MM.1S (cell line): ENCODE results near the gene DAZAP1.

Experiments used
- DNase-seq: peaks from one replicate; pipeline ENCODE4 v3.0.0-alpha.2; 2015
- H2AFZ ChIP-seq: fragments of 300-600 bp; sonication (generic); 2 replicates; pipeline ENCODE4 v1.6.0; 2016; ENCODE audit warnings: antibody characterized with exemption, low read length
- H3F3A ChIP-seq: fragments of 300-600 bp; sonication (generic); 2 replicates; pipeline ENCODE4 v1.6.1; 2016; ENCODE audit warnings: mild to moderate bottlenecking, antibody characterized with exemption, low read length, moderate library complexity, mixed read lengths; ENCODE audit not compliant: insufficient read depth
- H3K27ac ChIP-seq: fragments of 300-600 bp; sonication (generic); 2 replicates; pipeline ENCODE4 v1.5.1; 2016; ENCODE audit warnings: mild to moderate bottlenecking, low read length
- H3K27me3 ChIP-seq: fragments of 300-600 bp; sonication (generic); replicated peaks from 2 replicates; pipeline ENCODE4 v1.6.0; 2016; ENCODE audit warnings: low read length; ENCODE audit not compliant: insufficient read depth
- H3K36me3 ChIP-seq: fragments of 300-600 bp; sonication (generic); replicated peaks from 2 replicates; pipeline ENCODE4 v1.6.1; 2016; ENCODE audit warnings: mild to moderate bottlenecking, low read length, mixed read lengths; ENCODE audit not compliant: insufficient read depth
- H3K4me1 ChIP-seq: fragments of 300-600 bp; sonication (generic); 2 replicates; pipeline ENCODE4 v1.6.1; 2016; ENCODE audit warnings: low read length, mixed read lengths
- H3K4me2 ChIP-seq: fragments of 300-600 bp; sonication (generic); 2 replicates; pipeline ENCODE4 v1.6.0; 2016; ENCODE audit warnings: low read depth, low read length
- H3K4me3 ChIP-seq: fragments of 300-600 bp; sonication (generic); 2 replicates; pipeline ENCODE4 v1.5.1; 2016; ENCODE audit warnings: low read length, mixed read lengths
- H3K79me2 ChIP-seq: fragments of 300-600 bp; sonication (generic); 2 replicates; pipeline ENCODE4 v1.6.1; 2016; ENCODE audit warnings: mixed run types, low read length, mixed read lengths
- H3K9ac ChIP-seq: fragments of 300-600 bp; sonication (generic); 2 replicates; pipeline ENCODE4 v1.6.1; 2016; ENCODE audit warnings: low read length, mixed read lengths
- H3K9me2 ChIP-seq: fragments of 300-600 bp; sonication (generic); replicated peaks from 2 replicates; pipeline ENCODE4 v1.6.1; 2016; ENCODE audit warnings: mild to moderate bottlenecking, low read length, mixed read lengths; ENCODE audit not compliant: insufficient read depth
- H3K9me3 ChIP-seq: fragments of 300-600 bp; sonication (generic); replicated peaks from 2 replicates; pipeline ENCODE4 v1.6.1; 2016; ENCODE audit warnings: mild to moderate bottlenecking, low read length, mixed read lengths; ENCODE audit not compliant: insufficient read depth
- H4K20me1 ChIP-seq: fragments of 300-600 bp; sonication (generic); 2 replicates; pipeline ENCODE4 v1.6.1; 2016; ENCODE audit warnings: mild to moderate bottlenecking, low read length, moderate library complexity, mixed read lengths; ENCODE audit not compliant: insufficient read depth
- EZH2 ChIP-seq: fragments of 300-600 bp; sonication (generic); optimal IDR thresholded peaks from 2 replicates; pipeline ENCODE3; 2017; ENCODE audit warnings: low read depth, mild to moderate bottlenecking, antibody characterized with exemption, low read length, mixed read lengths
- EZH2phosphoT487 ChIP-seq: fragments of 300-600 bp; sonication (generic); IDR thresholded peaks from 2 replicates; pipeline ENCODE4 v1.6.1; 2018; ENCODE audit warnings: antibody characterized with exemption, low read length
- TF ChIP-seq, protein P1 (sequence below): fragments of 300-600 bp; sonication (generic); IDR thresholded peaks from 2 replicates; pipeline ENCODE4 v1.5.1; 2016; ENCODE audit warnings: antibody characterized with exemption, low read length, mixed read lengths

The DAZAP1 gene

DNA sequence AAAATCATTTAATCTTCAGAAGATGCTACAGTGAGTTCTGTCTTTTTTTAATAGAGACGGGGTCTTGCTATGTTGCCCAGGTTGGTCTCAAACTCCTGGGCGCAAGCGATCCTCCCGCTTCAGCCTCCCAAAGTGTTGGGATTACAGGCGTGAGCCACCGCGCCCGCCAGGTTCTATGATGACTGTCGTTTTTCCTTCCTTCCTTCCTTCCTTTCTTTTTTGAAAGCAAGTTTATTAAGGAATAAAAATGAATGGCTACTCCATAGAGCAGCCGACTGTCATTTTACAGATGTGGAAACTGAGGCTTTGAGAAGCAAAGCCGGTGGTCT lies 5.5 kb upstream of the DAZAP1 start:
- Histone ChIP-seq H3K9me3 (no peaks in the 10 kb centered on the region), H3K4me3 (peak overlapping the region; percentile 98), H4K20me1 (no peaks in the 10 kb centered on the region), H3K27me3 (peaks cover 12% of the 10 kb centered on the region), H3K9me2 (no peaks in the 10 kb centered on the region), H3K4me1 (peaks cover 7% of the 10 kb centered on the region; the same call in 1 of the 2 replicates), H3K9ac (no peak overlapping the region; the same call in 1 of the 2 replicates), H3K79me2 (peaks cover 12% of the 10 kb centered on the region), H3K36me3 (no peaks in the 10 kb centered on the region), H2AFZ (peak overlapping the region; percentile 94), H3K27ac (no peak overlapping the region), H3K4me2 (peak overlapping the region; percentile 100), H3F3A (peaks cover 15% of the 10 kb centered on the region; the same call in 1 of the 2 replicates)
- TF ChIP-seq, protein P1, sequence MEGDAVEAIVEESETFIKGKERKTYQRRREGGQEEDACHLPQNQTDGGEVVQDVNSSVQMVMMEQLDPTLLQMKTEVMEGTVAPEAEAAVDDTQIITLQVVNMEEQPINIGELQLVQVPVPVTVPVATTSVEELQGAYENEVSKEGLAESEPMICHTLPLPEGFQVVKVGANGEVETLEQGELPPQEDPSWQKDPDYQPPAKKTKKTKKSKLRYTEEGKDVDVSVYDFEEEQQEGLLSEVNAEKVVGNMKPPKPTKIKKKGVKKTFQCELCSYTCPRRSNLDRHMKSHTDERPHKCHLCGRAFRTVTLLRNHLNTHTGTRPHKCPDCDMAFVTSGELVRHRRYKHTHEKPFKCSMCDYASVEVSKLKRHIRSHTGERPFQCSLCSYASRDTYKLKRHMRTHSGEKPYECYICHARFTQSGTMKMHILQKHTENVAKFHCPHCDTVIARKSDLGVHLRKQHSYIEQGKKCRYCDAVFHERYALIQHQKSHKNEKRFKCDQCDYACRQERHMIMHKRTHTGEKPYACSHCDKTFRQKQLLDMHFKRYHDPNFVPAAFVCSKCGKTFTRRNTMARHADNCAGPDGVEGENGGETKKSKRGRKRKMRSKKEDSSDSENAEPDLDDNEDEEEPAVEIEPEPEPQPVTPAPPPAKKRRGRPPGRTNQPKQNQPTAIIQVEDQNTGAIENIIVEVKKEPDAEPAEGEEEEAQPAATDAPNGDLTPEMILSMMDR, result no peak
- no peak for TF ChIP-seq EZH2phosphoT487
- no peak for TF ChIP-seq EZH2
- no peak for DNase-seq

DNA sequence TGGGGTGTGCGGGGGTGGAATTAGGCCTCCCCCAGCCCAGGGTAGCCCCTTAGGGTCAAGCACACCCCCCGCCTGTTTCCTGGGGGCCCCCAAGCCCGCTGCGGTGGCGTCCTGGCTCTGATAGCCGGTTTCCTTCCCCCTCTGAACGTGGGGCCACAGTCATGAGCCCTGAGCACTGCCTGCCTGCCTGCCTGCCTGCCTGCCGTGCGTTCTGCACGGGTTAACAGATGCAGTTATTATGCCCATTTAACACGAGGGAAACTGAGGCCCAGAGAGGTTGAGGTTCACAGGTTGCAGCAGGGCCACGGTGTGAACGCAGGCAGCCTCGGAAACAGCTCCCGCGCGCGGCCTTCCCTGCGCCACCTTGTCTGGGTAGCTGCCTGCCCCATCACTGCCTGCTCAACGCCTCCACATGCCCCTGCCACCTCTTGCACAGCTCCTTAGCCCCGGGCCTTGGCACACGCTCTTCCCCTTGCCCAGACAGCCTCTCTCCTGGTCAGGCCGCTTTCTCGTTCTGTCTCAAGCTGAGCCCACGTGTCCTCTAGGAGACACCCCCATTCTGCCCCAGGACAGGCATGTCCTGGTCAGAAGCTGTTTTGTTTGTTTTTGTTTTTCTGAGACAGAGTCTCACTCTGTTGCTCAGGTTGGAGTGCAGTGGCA lies 4.8 kb upstream of the DAZAP1 start:
- Histone ChIP-seq H3K4me2 (no peak overlapping the region), H3K9ac (no peak overlapping the region), H3K27ac (no peak overlapping the region), H3K27me3 (peaks cover 12% of the 10 kb centered on the region), H3K4me1 (peaks cover 7% of the 10 kb centered on the region; the same call in 1 of the 2 replicates), H3K36me3 (no peaks in the 10 kb centered on the region), H2AFZ (no peak overlapping the region), H3K9me3 (no peaks in the 10 kb centered on the region), H3K4me3 (no peak overlapping the region), H3F3A (peaks cover 15% of the 10 kb centered on the region; the same call in 1 of the 2 replicates), H4K20me1 (no peaks in the 10 kb centered on the region), H3K79me2 (peaks cover 12% of the 10 kb centered on the region), H3K9me2 (no peaks in the 10 kb centered on the region)
- TF ChIP-seq, protein P1, result no peak
- no peak for TF ChIP-seq EZH2phosphoT487
- TF ChIP-seq EZH2, result no peak
- DNase-seq, result no peak

DNA sequence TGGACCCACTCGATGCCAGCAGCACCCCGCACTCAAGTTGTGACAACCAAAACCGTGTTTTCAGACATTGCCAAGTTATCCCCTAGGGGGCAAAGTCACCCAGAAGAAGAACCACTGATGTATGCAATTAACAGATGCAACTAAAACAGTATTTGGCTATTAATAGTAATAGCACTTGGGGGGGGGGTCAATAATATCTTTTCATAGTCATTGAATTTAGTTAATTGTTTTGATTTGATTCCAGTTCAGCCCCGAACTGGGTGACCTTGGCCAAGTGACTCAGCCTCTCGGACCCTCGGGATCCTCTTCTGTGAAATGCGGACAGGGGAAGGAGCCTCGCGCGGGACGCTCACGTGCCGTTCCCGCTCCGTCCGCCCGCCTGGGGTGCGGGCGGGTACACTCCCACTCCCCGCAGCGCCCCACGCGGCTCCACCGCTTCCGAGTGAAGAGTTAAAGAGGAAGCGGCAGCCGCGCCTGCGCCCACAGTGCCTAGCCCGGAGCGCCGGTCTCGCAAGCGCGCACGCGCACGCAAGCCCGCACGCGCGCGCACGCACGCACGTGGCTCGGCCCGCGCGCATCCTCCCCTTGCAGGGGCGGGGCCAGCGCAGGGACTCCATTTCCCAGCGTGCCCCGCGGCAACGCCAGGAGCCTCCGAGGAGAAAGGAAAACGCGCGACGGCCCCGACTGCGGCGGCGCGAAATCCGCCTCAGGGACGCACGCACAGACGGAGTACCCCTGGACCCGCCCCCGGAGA lies 435 bp upstream of the DAZAP1 start:
- DNase-seq, result peak; percentile 100
- TF ChIP-seq, protein P1, result peak; percentile 80
- TF ChIP-seq EZH2 (no peak), EZH2phosphoT487 (no peak)
- H3K4me1 ChIP-seq, result peaks cover 33% of the 10 kb centered on the region
- H3F3A ChIP-seq, result peaks cover 10% of the 10 kb centered on the region
- peak overlapping the region; percentile 77 for H3K4me3 ChIP-seq
- H3K27ac ChIP-seq, result peak overlapping the region; percentile 55; the same call in 1 of the 2 replicates
- 0 out of 2 replicates have a peak, but pooled peaks cover 6% of the 10 kb centered on the region for H3K36me3 ChIP-seq
- peak overlapping the region; percentile 74 for H3K9ac ChIP-seq
- H3K27me3 ChIP-seq, result peaks cover 11% of the 10 kb centered on the region
- no peaks in the 10 kb centered on the region for H3K9me2 ChIP-seq
- H3K4me2 ChIP-seq, result peak overlapping the region; percentile 96
- H2AFZ ChIP-seq, result peak overlapping the region; percentile 84
- H3K79me2 ChIP-seq, result peaks cover 42% of the 10 kb centered on the region
- H4K20me1 ChIP-seq, result peaks cover 33% of the 10 kb centered on the region
- no peaks in the 10 kb centered on the region for H3K9me3 ChIP-seq
